SH-SY5Y (cell line): ENCODE data around the gene PHF1.

Source experiments
- GATA2 ChIP-seq: IDR thresholded peaks from 2 replicates; pipeline ENCODE4 v1.6.1; 2011; ENCODE audit warnings: mild to moderate bottlenecking, low read depth, low read length
- GATA3 ChIP-seq: IDR thresholded peaks from 2 replicates; pipeline ENCODE4 v1.6.1; 2011; ENCODE audit warnings: low read depth, mild to moderate bottlenecking, low read length, moderate library complexity

GRCh38 chr6:33442283-33442682 is 31.5 kb downstream of the PHF1 start:
- TF ChIP-seq GATA3 = no peak
- no peak for TF ChIP-seq GATA2
